ENCODE measurements around the gene SPO11. TPM values are rescaled to one million over a fixed set of nuclear protein-coding genes. Genes with fewer than 3 reads are reported as not detected.

SPO11 gene
- total RNA-seq, 4 donors from 2014 or later, result not detected

GRCh38 chr20:57378646-57379262, 49.2 kb downstream of the SPO11 start:
- H3K4me1 ChIP-seq, result peaks cover 0 to 17% (median 14%) of the 10 kb centered on the region in 4 donors
- TF ChIP-seq, protein P1, sequence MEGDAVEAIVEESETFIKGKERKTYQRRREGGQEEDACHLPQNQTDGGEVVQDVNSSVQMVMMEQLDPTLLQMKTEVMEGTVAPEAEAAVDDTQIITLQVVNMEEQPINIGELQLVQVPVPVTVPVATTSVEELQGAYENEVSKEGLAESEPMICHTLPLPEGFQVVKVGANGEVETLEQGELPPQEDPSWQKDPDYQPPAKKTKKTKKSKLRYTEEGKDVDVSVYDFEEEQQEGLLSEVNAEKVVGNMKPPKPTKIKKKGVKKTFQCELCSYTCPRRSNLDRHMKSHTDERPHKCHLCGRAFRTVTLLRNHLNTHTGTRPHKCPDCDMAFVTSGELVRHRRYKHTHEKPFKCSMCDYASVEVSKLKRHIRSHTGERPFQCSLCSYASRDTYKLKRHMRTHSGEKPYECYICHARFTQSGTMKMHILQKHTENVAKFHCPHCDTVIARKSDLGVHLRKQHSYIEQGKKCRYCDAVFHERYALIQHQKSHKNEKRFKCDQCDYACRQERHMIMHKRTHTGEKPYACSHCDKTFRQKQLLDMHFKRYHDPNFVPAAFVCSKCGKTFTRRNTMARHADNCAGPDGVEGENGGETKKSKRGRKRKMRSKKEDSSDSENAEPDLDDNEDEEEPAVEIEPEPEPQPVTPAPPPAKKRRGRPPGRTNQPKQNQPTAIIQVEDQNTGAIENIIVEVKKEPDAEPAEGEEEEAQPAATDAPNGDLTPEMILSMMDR (IDR thresholded peaks at IDR 0.05), result no peak
- TF ChIP-seq EP300 (IDR thresholded peaks at IDR 0.05; ENCODE audit: low read depth), result no peak
- no peak for TF ChIP-seq POLR2AphosphoS5 (IDR thresholded peaks at IDR 0.05)
- TF ChIP-seq POLR2A (IDR thresholded peaks at IDR 0.05), result no peak
- no peaks in the 10 kb centered on the region for H3K9me3 ChIP-seq
- H3K27me3 ChIP-seq, result no peaks in the 10 kb centered on the region
- intact Hi-C loops (cut with DNase I; ENCODE audit: low total_unique reads), result loop anchor here (10.0 kb wide), 1 partner anchor 216 kb away; no protein-coding TSS in a partner anchor
- peaks cover 0 to 42% (median 15%) of the 10 kb centered on the region in 4 donors for H3K36me3 ChIP-seq
- WGBS, 2 donors (ENCODE audit: low coverage in 1 of 2), result 67 to 82% methylated on average over 3 to 4 of the region's 4 CpGs
- no peak overlapping the region for H3K27ac ChIP-seq
- H3K4me3 ChIP-seq, result no peak overlapping the region
- in situ Hi-C loops (cut with MboI; ENCODE audit: low pct_ligation_motif_present in 1 of 4, low pct_unique_long_range_greater_than_20kb in 1 of 4, low sequenced_read_pairs in 3 of 4), result loop anchor here in 2 of 4 donors (25.0 kb wide), 3 partner anchors 209 to 834 kb away; partner anchors contain the start of gene ZBP1 (in 1 of the 2)
- DNase-seq, result no peak

GRCh38 chr20:57379263-57379647, 49.7 kb downstream of the SPO11 start:
- Histone ChIP-seq H3K27ac (no peak overlapping the region), H3K27me3 (no peaks in the 10 kb centered on the region), H3K4me3 (no peak overlapping the region), H3K9me3 (no peaks in the 10 kb centered on the region), H3K36me3 (peaks cover 0 to 38% (median 14%) of the 10 kb centered on the region in 4 donors), H3K4me1 (peaks cover under 1 to 22% (median 17%) of the 10 kb centered on the region in 4 donors)
- no peak for TF ChIP-seq POLR2A (IDR thresholded peaks at IDR 0.05)
- TF ChIP-seq, protein P1 (IDR thresholded peaks at IDR 0.05), result no peak
- TF ChIP-seq EP300 (IDR thresholded peaks at IDR 0.05; ENCODE audit: low read depth), result no peak
- no peak for TF ChIP-seq POLR2AphosphoS5 (IDR thresholded peaks at IDR 0.05)
- DNase-seq, result no peak
- 73% methylated on average over 3 to 5 of the region's 5 CpGs for WGBS, 2 donors (ENCODE audit: low coverage in 1 of 2)
- intact Hi-C loops (cut with DNase I; ENCODE audit: low total_unique reads), result loop anchor here (10.0 kb wide), 1 partner anchor 216 kb away; no protein-coding TSS in a partner anchor
- in situ Hi-C loops (cut with MboI; ENCODE audit: low pct_ligation_motif_present in 1 of 4, low pct_unique_long_range_greater_than_20kb in 1 of 4, low sequenced_read_pairs in 3 of 4), result loop anchor here in 2 of 4 donors (25.0 kb wide), 3 partner anchors 208 to 833 kb away; partner anchors contain the start of gene ZBP1 (in 1 of the 2)

- no peak for DNase-seq
- H3K27me3 ChIP-seq, result no peaks in the 10 kb centered on the region
- peaks cover 0 to 29% (median 11%) of the 10 kb centered on the region in 4 donors for H3K36me3 ChIP-seq
- in situ Hi-C loops (cut with MboI; ENCODE audit: low pct_ligation_motif_present in 1 of 4, low pct_unique_long_range_greater_than_20kb in 1 of 4, low sequenced_read_pairs in 3 of 4) (loop anchor here (10.0 to 25.0 kb wide), 4 partner anchors 115 to 832 kb away; partner anchors contain the start of gene ZBP1 (in 1 of the 4)), intact Hi-C loops (cut with DNase I; ENCODE audit: low total_unique reads) (no loop called here)
- no peak overlapping the region for H3K27ac ChIP-seq
- H3K9me3 ChIP-seq, result no peaks in the 10 kb centered on the region
- no peak overlapping the region for H3K4me3 ChIP-seq
- H3K4me1 ChIP-seq, result peaks cover 5 to 32% (median 26%) of the 10 kb centered on the region in 4 donors
- whole genome bisulfite sequencing, 2 donors (ENCODE audit: low coverage in 1 of 2), result 33 to 85% methylated on average over 1 to 10 of the region's 10 CpGs
- TF ChIP-seq POLR2A (IDR thresholded peaks at IDR 0.05), result no peak
- no peak for TF ChIP-seq POLR2AphosphoS5 (IDR thresholded peaks at IDR 0.05)
- no peak for TF ChIP-seq EP300 (IDR thresholded peaks at IDR 0.05; ENCODE audit: low read depth)
These were observed 50.6 kb downstream of the SPO11 start for GRCh38 chr20:57380081-57380750.

DNA sequence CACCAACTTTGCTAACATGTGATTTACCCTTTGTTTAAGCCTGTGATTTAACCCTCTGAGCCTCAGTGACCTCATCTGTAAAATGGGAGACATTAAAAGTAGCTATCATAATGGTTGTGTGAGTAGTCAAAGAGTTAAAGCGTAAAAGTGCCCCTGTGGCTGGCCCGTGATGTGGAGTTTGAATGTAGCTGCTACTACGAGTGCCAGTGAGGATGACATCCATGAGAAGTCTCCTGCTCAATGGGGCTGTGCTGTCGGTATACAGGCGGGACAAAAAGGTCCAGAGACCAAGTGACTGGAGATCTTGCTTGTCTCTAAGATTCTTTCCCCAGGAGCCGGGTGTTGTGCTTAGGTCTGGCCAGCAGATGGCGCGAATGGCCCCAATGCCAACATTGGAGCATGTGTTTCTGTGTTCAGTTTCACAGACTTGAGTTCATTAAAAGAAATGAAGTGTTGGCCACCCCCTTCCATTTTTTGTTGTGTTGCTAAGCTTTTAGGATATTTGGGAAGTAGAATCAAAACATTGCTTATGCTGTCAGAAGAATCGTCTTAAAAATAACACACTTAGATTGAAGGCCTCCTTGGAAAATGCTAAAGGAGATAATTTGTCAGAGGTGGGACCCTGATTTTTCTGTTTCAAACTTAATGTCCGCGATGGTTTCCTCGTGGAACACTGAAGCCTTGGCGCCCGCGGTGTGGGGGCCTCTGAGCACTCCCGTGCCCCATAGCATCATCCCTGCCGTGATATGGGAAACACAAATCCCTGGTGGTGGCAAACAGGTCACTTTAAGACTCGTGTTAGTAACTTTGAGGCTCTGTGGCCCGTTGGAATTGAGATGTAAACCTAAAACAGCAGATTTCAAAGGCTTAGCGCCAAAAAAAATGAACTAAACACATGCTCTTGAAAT, 52.2 kb downstream of the SPO11 start:
- Histone ChIP-seq H3K36me3 (peaks cover 0 to 15% (median 5%) of the 10 kb centered on the region in 4 donors), H3K27ac (peak overlapping the region in 1 of 4 donors; percentile 0), H3K27me3 (no peaks in the 10 kb centered on the region), H3K9me3 (no peaks in the 10 kb centered on the region), H3K4me3 (no peak overlapping the region), H3K4me1 (peaks cover 5 to 36% (median 31%) of the 10 kb centered on the region in 4 donors)
- intact Hi-C loops (cut with DNase I; ENCODE audit: low total_unique reads) (loop anchor here (1.0 kb wide), 1 partner anchor 113 kb away; no protein-coding TSS in a partner anchor), in situ Hi-C loops (cut with MboI; ENCODE audit: low pct_ligation_motif_present in 1 of 4, low pct_unique_long_range_greater_than_20kb in 1 of 4, low sequenced_read_pairs in 3 of 4) (loop anchor here (10.0 to 25.0 kb wide), 4 partner anchors 113 to 830 kb away; partner anchors contain the start of gene ZBP1 (in 1 of the 4))
- no peak for TF ChIP-seq EP300 (IDR thresholded peaks at IDR 0.05; ENCODE audit: low read depth)
- TF ChIP-seq, protein P1 (IDR thresholded peaks at IDR 0.05), result peak; percentile 91 to 97 (median 93)
- WGBS, 2 donors (ENCODE audit: low coverage in 1 of 2), result 46 to 49% methylated on average over 6 to 20 of the region's 20 CpGs
- peak; percentile 90 for DNase-seq
